SU-DHL-6 (cell line): ENCODE measurements around the gene COQ9.

Experiments
- EZH2phosphoT487 ChIP-seq: fragments of 200-600 bp; sonication (generic), shearing (Covaris generic); conservative IDR thresholded peaks from 2 replicates; pipeline ENCODE4 v1.6.1; 2018; ENCODE audit warnings: mild to moderate bottlenecking, antibody characterized with exemption, low read length, moderate library complexity, mixed read lengths
- TF ChIP-seq, protein P1 (sequence below): fragments of 200-600 bp; sonication (generic); IDR thresholded peaks from one replicate; pipeline ENCODE4 v1.5.1; 2017; ENCODE audit warnings: antibody characterized with exemption, mild to moderate bottlenecking, low read length, moderate library complexity; ENCODE audit not compliant: insufficient read depth, poor library complexity, severe bottlenecking

GRCh38 chr16:57479205-57479975 is 32.1 kb downstream of the COQ9 start:
- TF ChIP-seq, protein P1, sequence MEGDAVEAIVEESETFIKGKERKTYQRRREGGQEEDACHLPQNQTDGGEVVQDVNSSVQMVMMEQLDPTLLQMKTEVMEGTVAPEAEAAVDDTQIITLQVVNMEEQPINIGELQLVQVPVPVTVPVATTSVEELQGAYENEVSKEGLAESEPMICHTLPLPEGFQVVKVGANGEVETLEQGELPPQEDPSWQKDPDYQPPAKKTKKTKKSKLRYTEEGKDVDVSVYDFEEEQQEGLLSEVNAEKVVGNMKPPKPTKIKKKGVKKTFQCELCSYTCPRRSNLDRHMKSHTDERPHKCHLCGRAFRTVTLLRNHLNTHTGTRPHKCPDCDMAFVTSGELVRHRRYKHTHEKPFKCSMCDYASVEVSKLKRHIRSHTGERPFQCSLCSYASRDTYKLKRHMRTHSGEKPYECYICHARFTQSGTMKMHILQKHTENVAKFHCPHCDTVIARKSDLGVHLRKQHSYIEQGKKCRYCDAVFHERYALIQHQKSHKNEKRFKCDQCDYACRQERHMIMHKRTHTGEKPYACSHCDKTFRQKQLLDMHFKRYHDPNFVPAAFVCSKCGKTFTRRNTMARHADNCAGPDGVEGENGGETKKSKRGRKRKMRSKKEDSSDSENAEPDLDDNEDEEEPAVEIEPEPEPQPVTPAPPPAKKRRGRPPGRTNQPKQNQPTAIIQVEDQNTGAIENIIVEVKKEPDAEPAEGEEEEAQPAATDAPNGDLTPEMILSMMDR: no peak
- no peak for TF ChIP-seq EZH2phosphoT487
